HG02840 (cell line): ENCODE results near the gene SEC14L1.

ENCODE experiments used
- ATAC-seq: cut with Tn5 transposase; IDR thresholded peaks from one replicate; pipeline ENCODE4 v1.9.1; 2021; ENCODE audit warnings: mild to moderate bottlenecking, moderate library complexity, moderate number of reproducible peaks; ENCODE audit not compliant: unreplicated experiment, low FRiP score

The SEC14L1 gene

GRCh38 chr17:77160091-77160874, 19.5 kb downstream of the SEC14L1 start:
- ATAC-seq, result no peak

DNA sequence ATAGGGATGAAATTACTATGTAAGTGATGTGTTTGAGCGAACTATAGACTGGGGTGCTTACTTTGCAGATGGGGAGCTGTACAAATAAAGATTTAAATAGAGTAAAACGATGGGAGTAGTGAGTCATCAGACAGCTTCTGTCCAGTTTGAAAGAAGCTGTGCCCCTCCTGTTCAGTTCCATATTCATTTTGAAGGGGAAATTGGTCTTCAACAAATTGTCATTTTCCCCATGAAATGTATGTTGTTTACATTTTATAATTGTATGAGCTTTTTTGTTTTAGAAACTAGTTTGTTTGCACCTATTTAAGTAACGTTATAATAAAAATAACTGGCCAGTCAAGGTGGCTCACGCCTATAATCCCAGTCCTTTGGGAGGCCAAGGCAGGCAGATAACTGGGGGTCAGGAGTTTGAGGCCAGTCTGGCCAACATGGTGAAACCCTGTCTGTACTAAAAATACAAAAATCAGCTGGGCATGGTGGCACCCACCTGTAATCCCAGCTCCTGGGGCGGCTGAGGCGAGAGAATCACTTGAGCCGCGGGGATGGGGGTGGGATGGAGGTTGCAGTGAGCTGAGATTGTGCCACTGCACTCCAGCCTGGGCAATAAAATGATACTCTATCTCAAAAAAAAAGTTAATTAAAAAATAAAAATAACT, 20.2 kb downstream of the SEC14L1 start:
- ATAC-seq, result no peak

DNA sequence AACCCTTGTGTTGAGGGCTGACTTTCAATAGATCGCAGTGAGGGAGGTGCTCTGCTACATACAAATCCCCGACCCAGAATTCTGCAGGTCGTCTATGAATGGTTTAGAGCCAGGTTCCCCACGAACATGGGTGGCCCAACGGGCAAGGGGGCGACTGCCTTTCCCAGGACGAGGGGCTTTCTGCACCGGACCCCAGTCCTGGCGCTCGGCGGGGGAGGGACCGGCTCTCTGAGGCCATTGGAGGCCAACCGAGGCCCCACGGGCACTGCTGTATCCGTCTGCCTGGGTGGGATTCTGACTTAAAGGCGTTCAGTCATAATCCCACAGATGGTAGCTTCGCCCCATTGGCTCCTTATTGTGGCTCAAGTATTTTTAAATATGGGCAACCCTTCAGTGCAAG, 21.2 kb downstream of the SEC14L1 start:
- ATAC-seq, result no peak

GRCh38 chr17:77163001-77163400, 22.2 kb downstream of the SEC14L1 start:
- ATAC-seq, result no peak

DNA sequence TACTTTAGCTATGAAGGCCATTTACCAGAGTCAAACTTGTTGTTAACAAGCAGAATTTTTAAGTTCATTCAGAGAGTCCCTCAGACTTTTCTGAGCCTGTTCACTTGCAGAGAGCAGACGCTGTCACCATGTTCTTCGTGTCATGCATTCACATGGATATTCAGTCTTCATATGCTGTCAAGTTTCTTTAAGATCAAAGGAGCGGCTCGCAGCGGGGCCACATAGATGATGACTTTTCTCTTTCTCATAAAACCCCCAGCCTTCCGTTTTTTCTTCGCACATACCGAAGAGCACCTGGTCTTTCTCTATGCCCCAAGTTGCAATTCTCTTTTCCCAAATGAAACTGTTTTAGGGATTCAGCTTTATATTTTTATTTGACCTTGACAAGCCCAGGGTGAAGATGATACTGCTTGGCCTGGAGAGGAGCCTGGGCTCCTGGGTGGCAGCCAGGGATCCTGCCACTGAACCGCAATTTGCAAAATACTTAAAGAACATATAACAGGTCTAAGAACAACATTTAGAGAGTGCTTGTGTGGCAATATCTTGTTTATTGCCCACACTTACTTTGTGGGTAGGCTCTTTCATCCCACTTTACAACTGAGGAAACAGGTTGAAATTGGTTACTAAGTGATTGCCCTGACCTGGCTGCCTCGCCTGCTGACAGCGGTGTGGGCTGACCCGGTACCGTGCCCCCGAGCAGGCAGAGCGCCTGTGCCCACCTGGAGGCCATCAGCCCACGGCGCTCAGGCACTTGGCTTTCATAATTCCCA, 22.9 kb downstream of the SEC14L1 start:
- ATAC-seq, result no peak

DNA sequence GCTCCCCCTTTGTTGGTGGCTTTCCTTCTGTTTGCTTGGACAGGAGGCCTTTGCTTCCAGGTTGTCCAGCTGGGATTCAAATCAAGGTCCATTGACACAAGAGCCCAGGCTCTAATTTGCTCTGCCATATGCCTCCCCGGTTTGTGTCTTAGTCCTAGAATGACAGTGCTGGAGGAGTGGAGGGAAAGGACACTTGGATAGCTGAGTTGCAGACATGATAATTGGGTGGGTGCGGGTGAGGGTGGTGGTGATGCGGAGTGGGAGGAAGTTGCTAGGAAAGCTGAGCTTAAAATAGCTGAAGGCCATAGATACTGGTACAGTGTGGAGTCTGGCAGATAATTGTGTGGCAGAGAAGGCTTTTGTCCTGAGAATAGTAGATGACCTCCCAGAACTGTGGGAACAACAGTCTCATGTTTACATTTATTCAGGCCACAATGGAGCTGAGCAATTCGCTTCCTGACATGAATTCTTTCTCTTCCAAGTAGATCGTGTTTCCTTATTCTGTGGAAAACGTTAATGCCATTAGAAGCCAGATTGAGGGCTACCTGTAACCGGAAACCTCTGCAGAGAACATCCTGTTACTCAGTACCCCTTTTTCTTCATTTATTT, 23.8 kb downstream of the SEC14L1 start:
- ATAC-seq, result no peak

GRCh38 chr17:77165577-77165976, 24.8 kb downstream of the SEC14L1 start:
- ATAC-seq, result no peak

DNA sequence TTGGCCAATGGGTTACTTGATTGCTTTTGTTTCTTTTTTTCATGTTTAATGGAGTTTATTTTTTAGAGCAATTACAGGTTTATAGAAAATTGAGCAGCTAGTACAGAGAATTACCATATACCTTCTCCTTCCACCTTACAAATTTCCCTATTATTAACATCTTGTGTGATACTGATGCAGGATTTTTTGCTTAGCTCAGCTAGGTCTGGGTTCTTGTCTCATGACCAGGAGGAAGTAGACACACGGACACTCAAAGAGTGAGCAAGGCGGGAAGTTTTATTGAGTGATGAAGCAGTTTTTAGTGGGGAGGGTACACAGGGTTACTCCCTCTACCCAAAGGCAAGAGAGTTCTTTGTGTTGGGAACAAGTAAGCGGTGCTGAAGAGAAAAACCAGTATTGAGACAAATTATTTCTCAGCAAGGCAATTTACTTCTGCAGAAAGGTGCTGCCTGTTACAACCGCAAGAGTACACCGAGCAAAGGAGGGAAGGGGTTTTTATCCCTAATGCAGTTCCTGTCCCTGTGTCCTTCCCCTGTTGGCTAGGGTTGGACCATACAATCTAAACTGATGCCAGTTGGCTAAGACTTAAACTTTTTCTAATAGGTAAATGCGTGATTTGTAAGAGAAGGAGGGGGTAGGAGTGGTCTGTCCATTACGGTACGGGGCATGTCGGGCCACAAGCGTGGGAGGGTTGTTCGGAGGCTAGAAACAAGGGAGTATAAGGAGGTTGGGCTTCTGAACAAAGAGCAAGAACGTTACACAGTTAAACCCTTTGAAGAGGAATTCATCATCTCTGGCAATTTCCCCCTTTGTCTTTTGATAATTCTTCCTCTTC, 26.9 kb downstream of the SEC14L1 start:
- no peak for ATAC-seq

DNA sequence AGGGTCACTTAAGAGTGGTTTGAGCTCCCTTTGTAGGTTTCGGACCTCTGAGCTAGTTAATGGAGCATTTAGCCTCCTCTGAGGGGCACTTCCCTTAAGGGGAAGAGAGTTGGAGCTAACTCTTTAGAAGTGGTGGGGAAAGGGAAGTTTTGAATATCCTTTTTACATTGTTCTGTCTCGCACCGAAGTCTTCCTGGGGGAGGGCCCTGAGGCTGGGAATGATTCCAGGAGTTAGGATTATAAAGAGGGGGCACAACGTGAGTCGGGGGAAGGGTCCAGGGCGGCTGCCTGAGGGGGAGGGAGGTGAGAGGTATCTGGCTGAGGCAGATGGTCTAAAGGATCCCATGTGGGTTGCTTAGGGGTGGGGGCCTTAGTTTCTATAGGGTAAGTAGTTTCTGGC, 32.3 kb downstream of the SEC14L1 start:
- ATAC-seq, result no peak

DNA sequence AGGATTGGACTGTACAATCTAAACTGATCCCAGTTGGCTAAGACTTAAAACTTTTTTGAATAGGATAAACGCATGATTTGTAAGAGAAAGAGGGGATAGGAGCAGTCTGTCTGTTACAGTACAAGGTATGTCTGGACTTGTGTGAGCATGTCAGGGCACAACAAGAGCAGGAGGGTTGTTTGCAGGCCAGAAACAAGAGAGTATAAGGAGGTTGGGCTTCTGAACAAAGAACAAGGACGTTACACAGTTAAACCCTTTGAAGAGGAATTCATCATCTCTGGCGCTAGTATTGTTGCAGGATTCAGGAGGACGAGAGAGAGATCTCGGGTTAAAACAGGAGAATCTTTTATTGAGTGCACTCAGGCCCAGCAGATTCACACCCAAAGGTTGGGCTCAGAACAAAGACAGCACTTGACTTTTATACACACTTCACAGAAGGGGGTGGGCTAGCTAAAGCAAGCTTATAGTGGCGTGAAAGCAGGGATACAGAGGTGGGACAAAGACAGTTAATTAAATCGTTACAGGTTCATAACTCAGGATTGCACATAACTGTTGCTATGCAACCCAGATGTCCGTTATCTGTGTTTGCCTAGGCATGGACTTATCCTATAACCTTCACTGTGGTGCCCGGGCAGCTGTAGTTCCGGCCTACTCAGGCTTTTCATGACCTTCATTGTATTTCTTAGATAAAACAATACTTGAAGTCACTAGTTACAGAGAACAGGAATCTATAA, 34.3 kb downstream of the SEC14L1 start:
- no peak for ATAC-seq

GRCh38 chr17:77177002-77177741, 36.4 kb downstream of the SEC14L1 start:
- ATAC-seq, result no peak

- ATAC-seq, result no peak
These were observed 37.3 kb downstream of the SEC14L1 start for GRCh38 chr17:77178050-77178449.

DNA sequence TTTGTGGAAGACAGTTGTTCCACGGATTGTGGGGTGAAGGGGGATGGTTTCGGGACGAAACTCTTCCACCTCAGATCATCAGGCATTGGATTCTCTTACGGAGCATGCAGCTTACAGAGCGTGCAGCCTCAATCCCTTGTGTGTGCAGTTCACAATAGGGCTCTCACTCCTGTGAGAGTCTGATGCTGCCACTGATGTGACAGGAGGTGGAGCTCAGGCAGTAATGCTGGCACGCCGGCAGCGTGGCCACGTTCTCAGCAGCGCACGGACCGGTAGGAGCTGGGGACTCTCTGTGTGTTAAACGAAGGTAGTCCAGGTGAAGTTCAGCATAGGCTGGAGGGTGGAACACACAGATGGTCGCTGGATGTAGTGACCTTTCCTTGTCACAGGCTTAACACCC, 37.8 kb downstream of the SEC14L1 start:
- no peak for ATAC-seq

GRCh38 chr17:77180503-77181357, 40.0 kb downstream of the SEC14L1 start:
- no peak for ATAC-seq

DNA sequence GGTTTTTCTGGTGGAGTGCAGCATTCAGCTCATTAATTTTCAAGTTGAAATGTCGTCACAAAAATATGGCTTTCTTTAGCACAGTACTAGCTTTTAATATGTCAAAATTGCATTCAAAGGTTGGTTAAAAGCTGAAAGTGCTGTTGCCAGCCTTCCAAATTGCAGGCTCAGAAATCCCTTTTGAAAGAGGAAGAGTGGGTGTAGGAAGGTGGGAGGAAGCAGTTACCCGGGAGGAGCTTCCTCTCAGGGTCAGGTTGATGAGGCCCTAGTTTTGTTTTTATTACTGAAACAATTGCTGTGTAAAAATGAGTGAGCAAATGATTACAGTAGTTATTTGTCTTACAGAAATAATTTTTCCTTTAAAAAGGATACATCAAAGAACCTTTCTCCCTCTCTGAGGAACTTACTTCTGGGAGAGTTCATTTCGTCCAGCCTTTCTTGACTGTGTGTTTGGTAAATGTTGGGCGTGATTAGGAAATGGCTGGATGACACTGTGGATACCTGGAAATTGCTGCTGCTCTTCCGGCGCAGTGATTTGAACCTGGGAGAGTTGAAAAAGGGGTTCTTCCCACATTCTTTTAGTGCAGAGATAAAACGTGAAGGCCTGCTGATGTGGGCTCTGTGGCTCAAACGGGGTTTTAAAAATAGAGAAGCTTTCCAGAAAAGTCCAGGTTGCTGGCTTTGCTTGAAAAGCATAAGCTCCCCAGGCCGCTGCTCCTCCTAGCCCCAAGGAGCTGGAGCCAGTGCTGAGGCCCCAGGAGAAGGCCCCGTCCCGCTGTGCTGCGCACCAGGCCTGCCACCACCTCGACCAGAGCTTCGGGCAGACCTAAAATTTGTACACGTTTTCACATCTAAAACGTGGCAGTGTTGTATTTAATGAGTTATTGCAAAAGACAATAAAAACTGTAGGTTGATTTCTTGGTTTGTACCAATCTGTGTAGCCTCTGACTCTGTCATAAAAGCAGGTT, 41.7 kb downstream of the SEC14L1 start:
- no peak for ATAC-seq

GRCh38 chr17:77184474-77184873, 43.7 kb downstream of the SEC14L1 start:
- ATAC-seq, result no peak

GRCh38 chr17:77185137-77185536, 44.4 kb downstream of the SEC14L1 start:
- no peak for ATAC-seq
